ENCODE data around the gene PLEKHA1.

DNA sequence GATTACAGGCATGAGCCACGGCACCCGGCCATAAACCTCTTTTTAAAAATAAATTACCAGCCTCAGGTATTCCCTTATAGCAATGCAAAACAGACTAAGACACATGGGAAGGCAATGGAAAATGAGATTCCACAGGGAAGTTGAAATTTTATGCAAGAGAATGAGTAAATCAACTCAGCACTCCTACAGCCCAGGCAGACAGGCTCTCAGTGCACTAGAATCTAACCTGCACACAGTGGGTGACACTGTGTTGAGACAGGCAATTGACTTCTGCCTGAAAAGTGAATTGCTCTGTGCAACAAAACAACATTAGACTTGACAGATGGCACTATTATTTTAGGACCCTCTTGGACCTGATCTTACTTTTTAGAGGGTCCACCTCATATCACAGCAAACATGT lies 20.1 kb upstream of the PLEKHA1 start:
- no peak for TF ChIP-seq CTCF (IDR thresholded peaks at IDR 0.05; ENCODE audit: low read length)
- no peak for TF ChIP-seq EZH2 (IDR thresholded peaks at IDR 0.05; ENCODE audit: borderline replicate concordance, low read length)

Measured in OCI-LY1 (cell line).